Endothelial cell of umbilical vein (primary cell): ENCODE data around the gene TAS2R41.

Experiments used
- CTCF ChIP-seq, 2 donors: IDR thresholded peaks; 1 replicate in 1 of 2; 2 replicates in 1 of 2; pipeline ENCODE4 v1.5.1; 2011; ENCODE audit warnings: low read length in 2 of 2, mild to moderate bottlenecking in 2 of 2, moderate library complexity in 2 of 2, control low read depth in 1 of 2, inconsistent platforms in 1 of 2, low read depth in 1 of 2; ENCODE audit not compliant: insufficient read depth in 1 of 2; ENCODE audit errors: extremely low read depth in 1 of 2
- EZH2 ChIP-seq: IDR thresholded peaks from 2 replicates; pipeline ENCODE4 v1.6.1; 2012; ENCODE audit warnings: borderline replicate concordance, low read depth, mild to moderate bottlenecking, moderate library complexity, low read length, inconsistent platforms; ENCODE audit not compliant: severe bottlenecking
- GATA2 ChIP-seq: IDR thresholded peaks from 2 replicates; pipeline ENCODE4 v1.7.0; 2011; ENCODE audit warnings: low read depth, mild to moderate bottlenecking, moderate library complexity, mixed read lengths, low read length; ENCODE audit not compliant: insufficient read length, insufficient read depth
- JUN ChIP-seq: IDR thresholded peaks from 2 replicates; pipeline ENCODE4 v1.6.1; 2011; ENCODE audit warnings: borderline replicate concordance, low read depth; ENCODE audit not compliant: insufficient read length, insufficient read depth
- MYC ChIP-seq: IDR thresholded peaks from one replicate; pipeline ENCODE4 v1.6.1; 2011; ENCODE audit warnings: mild to moderate bottlenecking, low read depth, low read length
- POLR2A ChIP-seq: IDR thresholded peaks from 2 replicates; pipeline ENCODE4 v1.6.1; 2012; ENCODE audit warnings: low read depth, mild to moderate bottlenecking, control low read depth, low read length
- POLR2AphosphoS5 ChIP-seq: IDR thresholded peaks from 2 replicates; pipeline ENCODE4 v1.6.1; 2012; ENCODE audit warnings: low read depth, mild to moderate bottlenecking, control low read depth, low read length, moderate library complexity; ENCODE audit not compliant: insufficient read depth

- TF ChIP-seq CTCF (IDR thresholded peaks at IDR 0.05; ENCODE audit: extremely low read depth in 1 of 2, insufficient read depth in 1 of 2, low read depth in 1 of 2, low read length in 2 of 2): no peak
- no peak for TF ChIP-seq POLR2A
- TF ChIP-seq EZH2: no peak
- no peak for TF ChIP-seq POLR2AphosphoS5
- TF ChIP-seq MYC: no peak
- no peak for TF ChIP-seq JUN
- TF ChIP-seq GATA2: no peak
Observed at GRCh38 chr7:143467724-143468123, 9.9 kb upstream of the TAS2R41 start.
